ENCODE data around the gene SLC35F3. TPM values are rescaled to one million over a fixed set of nuclear protein-coding genes. Genes with fewer than 3 reads are reported as not detected.
"Not testable (repeated sequence)": the region's sequence is repeated elsewhere in the genome, so short reads cannot be mapped to it uniquely, and the experiment has no call there.

Gene SLC35F3
- total RNA-seq, 1 donor: not detected

- Histone ChIP-seq H3K79me2 (ENCODE audit: insufficient read depth, low read length) (no peaks in the 10 kb centered on the region), H3K4me2 (ENCODE audit: insufficient read depth, low read length) (no peak overlapping the region), H3K27ac (ENCODE audit: low read depth, low read length) (no peak overlapping the region), H4K20me1 (ENCODE audit: insufficient read depth, low read length) (no peaks in the 10 kb centered on the region), H3K9me3 (ENCODE audit: low read depth, low read length) (no peaks in the 10 kb centered on the region), H3K36me3 (ENCODE audit: insufficient read depth, low read length) (no peaks in the 10 kb centered on the region), H3K27me3 (ENCODE audit: insufficient read depth, low read length) (peaks cover 11% of the 10 kb centered on the region), H3K4me3 (ENCODE audit: insufficient read depth, low read length) (no peak overlapping the region), H2AFZ (ENCODE audit: low read length) (no peak overlapping the region), H3K4me1 (ENCODE audit: insufficient read depth, low read length) (no peaks in the 10 kb centered on the region)
- DNase-seq (ENCODE audit: insufficient read length, low spot score, missing footprints): no peak
- no peak for TF ChIP-seq CTCF (IDR thresholded peaks at IDR 0.05; ENCODE audit: extremely low read depth, low read depth, low read length)
Measured at GRCh38 chr1:234355782-234356510, 451.5 kb downstream of the SLC35F3 start.

- H3K27ac ChIP-seq (ENCODE audit: low read depth, low read length); H3K79me2 ChIP-seq (ENCODE audit: insufficient read depth, low read length); H3K36me3 ChIP-seq (ENCODE audit: insufficient read depth, low read length); H3K4me1 ChIP-seq (ENCODE audit: insufficient read depth, low read length); DNase-seq (ENCODE audit: insufficient read length, low spot score, missing footprints); H3K9me3 ChIP-seq (ENCODE audit: low read depth, low read length); H4K20me1 ChIP-seq (ENCODE audit: insufficient read depth, low read length): not testable (repeated sequence)
- Histone ChIP-seq H3K4me2 (ENCODE audit: insufficient read depth, low read length) (peak overlapping the region; percentile 50), H2AFZ (ENCODE audit: low read length) (peak overlapping the region; percentile 82), H3K4me3 (ENCODE audit: insufficient read depth, low read length) (peak overlapping the region; percentile 57), H3K27me3 (ENCODE audit: insufficient read depth, low read length) (peaks cover 11% of the 10 kb centered on the region)
Measured at GRCh38 chr1:234356615-234357269, 452.3 kb downstream of the SLC35F3 start.

- Histone ChIP-seq H3K4me1 (ENCODE audit: insufficient read depth, low read length) (no peaks in the 10 kb centered on the region), H3K4me2 (ENCODE audit: insufficient read depth, low read length) (no peak overlapping the region), H3K9me3 (ENCODE audit: low read depth, low read length) (no peaks in the 10 kb centered on the region), H3K36me3 (ENCODE audit: insufficient read depth, low read length) (no peaks in the 10 kb centered on the region), H3K79me2 (ENCODE audit: insufficient read depth, low read length) (no peaks in the 10 kb centered on the region), H2AFZ (ENCODE audit: low read length) (no peak overlapping the region), H3K4me3 (ENCODE audit: insufficient read depth, low read length) (no peak overlapping the region), H3K27me3 (ENCODE audit: insufficient read depth, low read length) (peaks cover 11% of the 10 kb centered on the region), H4K20me1 (ENCODE audit: insufficient read depth, low read length) (no peaks in the 10 kb centered on the region), H3K27ac (ENCODE audit: low read depth, low read length) (no peak overlapping the region)
- no peak for DNase-seq (ENCODE audit: insufficient read length, low spot score, missing footprints)
- no peak for TF ChIP-seq CTCF (IDR thresholded peaks at IDR 0.05; ENCODE audit: extremely low read depth, low read depth, low read length)
Measured at GRCh38 chr1:234357831-234358230, 453.4 kb downstream of the SLC35F3 start.

GRCh38 chr1:234361102-234361603 lies 456.7 kb downstream of the SLC35F3 start:
- Histone ChIP-seq H3K27ac (ENCODE audit: low read depth, low read length) (no peak overlapping the region), H3K36me3 (ENCODE audit: insufficient read depth, low read length) (no peaks in the 10 kb centered on the region), H3K4me2 (ENCODE audit: insufficient read depth, low read length) (no peak overlapping the region), H2AFZ (ENCODE audit: low read length) (no peak overlapping the region), H4K20me1 (ENCODE audit: insufficient read depth, low read length) (no peaks in the 10 kb centered on the region), H3K79me2 (ENCODE audit: insufficient read depth, low read length) (no peaks in the 10 kb centered on the region), H3K27me3 (ENCODE audit: insufficient read depth, low read length) (peaks cover 7% of the 10 kb centered on the region), H3K4me3 (ENCODE audit: insufficient read depth, low read length) (no peak overlapping the region), H3K4me1 (ENCODE audit: insufficient read depth, low read length) (no peaks in the 10 kb centered on the region), H3K9me3 (ENCODE audit: low read depth, low read length) (no peaks in the 10 kb centered on the region)
- no peak for DNase-seq (ENCODE audit: insufficient read length, low spot score, missing footprints)
- no peak for TF ChIP-seq CTCF (IDR thresholded peaks at IDR 0.05; ENCODE audit: extremely low read depth, low read depth, low read length)
